ENCODE data around the gene MYO5C. TPM values are rescaled to one million over a fixed set of nuclear protein-coding genes. Genes with fewer than 3 reads are reported as not detected.

Gene MYO5C
- total and polyA plus RNA-seq, 10 donors, result 0.53 to 23.4 (median 14.7) TPM

DNA sequence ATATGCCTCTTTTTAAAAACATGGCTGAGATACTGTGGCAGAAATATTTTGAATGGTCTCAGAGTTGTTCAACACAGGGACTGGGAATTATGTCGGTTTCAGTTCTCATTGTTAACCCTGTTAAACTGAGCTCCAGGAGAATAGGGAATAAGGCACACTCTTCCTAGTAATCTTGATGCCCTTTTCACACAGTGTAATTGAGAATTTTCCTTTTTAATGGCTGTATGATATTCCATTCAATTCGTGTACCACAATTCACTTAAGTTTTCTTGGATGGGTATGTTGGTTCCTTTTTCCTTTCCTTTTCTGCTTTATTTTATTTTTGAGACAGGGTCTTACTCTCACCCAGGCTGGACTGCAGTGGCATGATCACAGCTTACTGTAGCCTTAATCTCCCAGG, 149.3 kb downstream of the MYO5C start:
- WGBS, 5 donors, result 94 to 100% (median 98%) methylated on average over 2 of the region's 2 CpGs
- intact Hi-C loops (cut with DNase I; ENCODE audit: low total_unique reads), result no loop called here
- no peak for TF ChIP-seq POLR2A (IDR thresholded peaks at IDR 0.05)
- TF ChIP-seq, protein P1, sequence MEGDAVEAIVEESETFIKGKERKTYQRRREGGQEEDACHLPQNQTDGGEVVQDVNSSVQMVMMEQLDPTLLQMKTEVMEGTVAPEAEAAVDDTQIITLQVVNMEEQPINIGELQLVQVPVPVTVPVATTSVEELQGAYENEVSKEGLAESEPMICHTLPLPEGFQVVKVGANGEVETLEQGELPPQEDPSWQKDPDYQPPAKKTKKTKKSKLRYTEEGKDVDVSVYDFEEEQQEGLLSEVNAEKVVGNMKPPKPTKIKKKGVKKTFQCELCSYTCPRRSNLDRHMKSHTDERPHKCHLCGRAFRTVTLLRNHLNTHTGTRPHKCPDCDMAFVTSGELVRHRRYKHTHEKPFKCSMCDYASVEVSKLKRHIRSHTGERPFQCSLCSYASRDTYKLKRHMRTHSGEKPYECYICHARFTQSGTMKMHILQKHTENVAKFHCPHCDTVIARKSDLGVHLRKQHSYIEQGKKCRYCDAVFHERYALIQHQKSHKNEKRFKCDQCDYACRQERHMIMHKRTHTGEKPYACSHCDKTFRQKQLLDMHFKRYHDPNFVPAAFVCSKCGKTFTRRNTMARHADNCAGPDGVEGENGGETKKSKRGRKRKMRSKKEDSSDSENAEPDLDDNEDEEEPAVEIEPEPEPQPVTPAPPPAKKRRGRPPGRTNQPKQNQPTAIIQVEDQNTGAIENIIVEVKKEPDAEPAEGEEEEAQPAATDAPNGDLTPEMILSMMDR (IDR thresholded peaks at IDR 0.05 in 8 of 11, conservative IDR thresholded peaks at IDR 0.05 in 3 of 11), result no peak
- no peak for TF ChIP-seq POLR2AphosphoS5 (IDR thresholded peaks at IDR 0.05)

DNA sequence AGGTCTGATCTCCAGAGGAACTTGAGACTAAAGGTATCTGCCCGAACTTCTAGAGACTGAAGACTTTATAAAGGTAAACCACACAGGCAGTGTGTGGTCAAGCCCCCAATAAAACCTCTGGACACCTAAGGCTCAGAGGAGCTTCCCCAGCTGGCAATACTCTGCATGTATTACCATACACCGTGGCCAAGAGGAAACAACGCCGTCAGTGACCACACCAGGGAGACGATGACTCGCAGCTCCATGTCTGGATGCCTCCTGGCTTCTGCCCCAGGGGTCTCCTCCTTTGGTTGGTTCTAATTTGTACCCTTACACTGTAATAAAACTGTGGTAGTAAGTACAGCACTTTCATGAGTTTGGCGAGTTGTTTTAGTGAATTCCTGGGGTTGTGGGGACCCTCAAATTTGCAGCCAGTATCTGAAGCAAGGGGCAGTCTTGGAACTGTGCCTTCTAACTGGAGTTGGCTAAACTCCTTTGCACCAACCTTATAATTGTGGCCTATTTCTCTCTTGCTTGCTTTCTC, 150.9 kb downstream of the MYO5C start:
- Histone ChIP-seq H3K27me3 (replicated peaks in 1 of 7) (no peaks in the 10 kb centered on the region), H3K9me3 (no peaks in the 10 kb centered on the region), H3K4me3 (no peak overlapping the region), H3K27ac (no peak overlapping the region), H3K4me1 (peaks cover 0 to 5% (median 0%) of the 10 kb centered on the region in 6 donors), H3K36me3 (peaks cover 0 to 98% (median 42%) of the 10 kb centered on the region in 6 donors)
- no peak for DNase-seq
- intact Hi-C loops (cut with DNase I; ENCODE audit: low total_unique reads), result loop anchor here (5.0 kb wide), 1 partner anchor 162 kb away; no protein-coding TSS in a partner anchor
- TF ChIP-seq, protein P1 (IDR thresholded peaks at IDR 0.05 in 8 of 11, conservative IDR thresholded peaks at IDR 0.05 in 3 of 11), result no peak
- no peak for TF ChIP-seq POLR2AphosphoS5 (IDR thresholded peaks at IDR 0.05)
- TF ChIP-seq POLR2A (IDR thresholded peaks at IDR 0.05), result no peak
- WGBS, 5 donors, result 86 to 93% (median 88%) methylated on average over 5 to 7 of the region's 7 CpGs

More for the DNA sequence above, 149.3 kb downstream of the MYO5C start:
- Histone ChIP-seq H3K27me3 (replicated peaks in 1 of 7) (no peaks in the 10 kb centered on the region), H3K9me3 (no peaks in the 10 kb centered on the region), H3K27ac (no peak overlapping the region), H3K4me1 (no peaks in the 10 kb centered on the region), H3K4me3 (no peak overlapping the region), H3K36me3 (peaks cover 0 to 99% (median 48%) of the 10 kb centered on the region in 6 donors)
- no peak for DNase-seq

DNA sequence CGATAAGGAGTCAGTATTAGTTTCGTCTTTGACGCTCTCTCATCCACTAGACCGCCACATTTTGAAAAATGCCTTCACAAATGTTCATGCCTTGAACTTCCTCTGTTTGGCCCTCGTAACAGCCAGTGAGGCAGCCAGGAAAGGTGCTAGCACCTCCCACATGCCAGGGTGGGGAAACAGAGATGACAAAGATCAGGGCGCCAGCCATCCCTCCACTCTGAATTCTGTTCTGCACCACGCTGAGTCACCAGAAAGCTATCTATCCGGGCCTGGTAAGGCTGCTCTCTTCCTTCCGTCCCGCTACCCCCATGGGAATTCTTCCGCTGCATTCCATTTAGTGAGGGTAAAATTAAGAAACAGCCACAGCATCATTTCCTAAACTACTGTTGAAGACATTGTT, 151.7 kb downstream of the MYO5C start:
- TF ChIP-seq, protein P1 (IDR thresholded peaks at IDR 0.05 in 8 of 11, conservative IDR thresholded peaks at IDR 0.05 in 3 of 11), result no peak
- TF ChIP-seq POLR2AphosphoS5 (IDR thresholded peaks at IDR 0.05), result no peak
- no peak for TF ChIP-seq POLR2A (IDR thresholded peaks at IDR 0.05)
- H3K9me3 ChIP-seq, result no peaks in the 10 kb centered on the region
- no peak overlapping the region for H3K27ac ChIP-seq
- H3K4me1 ChIP-seq, result peaks cover 0 to 8% (median 0%) of the 10 kb centered on the region in 6 donors
- no peak overlapping the region for H3K4me3 ChIP-seq
- WGBS, 5 donors, result 78 to 87% (median 81%) methylated on average over 11 of the region's 11 CpGs
- no peak for DNase-seq
- intact Hi-C loops (cut with DNase I; ENCODE audit: low total_unique reads), result loop anchor here (5.0 kb wide), 1 partner anchor 162 kb away; no protein-coding TSS in a partner anchor
- peaks cover 0 to 98% (median 35%) of the 10 kb centered on the region in 6 donors for H3K36me3 ChIP-seq
- H3K27me3 ChIP-seq (replicated peaks in 1 of 7), result no peaks in the 10 kb centered on the region

Small RNA genes within 50 kb of the gene (microRNA-seq; reads per million reads assigned to microRNA genes)
- 0.28 to 0.72 (median 0.35) reads per million in 3 donors for gene MIR1266

Small RNA genes within 50 kb of the gene (small RNA-seq; reads per million reads assigned to genes)
- 0.75 to 1.1 (median 0.79) reads per million in 4 donors for gene MIR1266
- 0 reads per million in 4 donors for gene RF00019

Other genes starting within 250 kb of the MYO5C start
- 1 to 10 TPM in 2 of 7 donors, under 1 TPM in 3, not detected in 2; 0.79 to 1.2 (median 0.87) TPM for gene BCL2L10, start 183.0 kb downstream of the MYO5C start, total RNA-seq
- 10 to 100 TPM in 1 of 3 donors, 1 to 10 TPM in 2; 2.7 to 10.7 (median 3.6) TPM for gene BCL2L10, start 183.0 kb downstream of the MYO5C start, polyA plus RNA-seq
- gene GNB5, start 104.4 kb downstream of the MYO5C start, total RNA-seq, result 10 to 100 TPM; 25.6 to 43.2 (median 31.3) TPM
- 10 to 100 TPM; 18.6 to 20.2 (median 20.0) TPM for gene GNB5, start 104.4 kb downstream of the MYO5C start, polyA plus RNA-seq
- 10 to 100 TPM; 30.9 to 48.3 (median 39.1) TPM for gene MYO5A, start 233.1 kb upstream of the MYO5C start, total RNA-seq
- 1 to 10 TPM; 4.7 to 6.4 (median 6.3) TPM for gene MYO5A, start 233.1 kb upstream of the MYO5C start, polyA plus RNA-seq